ENCODE measurements around the gene MAMDC4.
A peak's percentile ranks its signal among the peaks of the same experiment; 100 is the strongest.

Gene MAMDC4

DNA sequence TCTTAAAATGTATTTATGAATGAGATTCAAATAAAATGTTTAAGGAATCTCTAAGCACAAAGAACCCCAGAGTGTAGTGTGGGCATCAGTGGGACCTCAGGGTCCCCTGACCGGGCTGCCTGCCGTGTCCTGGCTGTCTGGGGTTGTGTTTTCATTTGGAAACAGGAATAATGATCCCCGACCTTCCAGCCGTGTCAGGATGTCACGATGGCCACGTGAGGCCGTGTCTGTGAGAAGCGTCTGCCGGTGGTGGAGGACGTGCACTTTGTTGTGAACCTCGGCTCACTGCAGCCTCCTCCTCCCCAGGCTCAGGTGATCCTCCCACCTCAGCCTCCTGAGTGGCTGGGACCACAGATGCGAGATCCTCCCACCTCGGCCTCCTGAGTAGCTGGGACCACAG is 38.5 kb downstream of the MAMDC4 start:
- no peak for DNase-seq (ENCODE audit: low read depth)

- no peak for DNase-seq (ENCODE audit: low read depth)
These were observed 43.9 kb downstream of the MAMDC4 start for GRCh38 chr9:136896027-136896426.

DNA sequence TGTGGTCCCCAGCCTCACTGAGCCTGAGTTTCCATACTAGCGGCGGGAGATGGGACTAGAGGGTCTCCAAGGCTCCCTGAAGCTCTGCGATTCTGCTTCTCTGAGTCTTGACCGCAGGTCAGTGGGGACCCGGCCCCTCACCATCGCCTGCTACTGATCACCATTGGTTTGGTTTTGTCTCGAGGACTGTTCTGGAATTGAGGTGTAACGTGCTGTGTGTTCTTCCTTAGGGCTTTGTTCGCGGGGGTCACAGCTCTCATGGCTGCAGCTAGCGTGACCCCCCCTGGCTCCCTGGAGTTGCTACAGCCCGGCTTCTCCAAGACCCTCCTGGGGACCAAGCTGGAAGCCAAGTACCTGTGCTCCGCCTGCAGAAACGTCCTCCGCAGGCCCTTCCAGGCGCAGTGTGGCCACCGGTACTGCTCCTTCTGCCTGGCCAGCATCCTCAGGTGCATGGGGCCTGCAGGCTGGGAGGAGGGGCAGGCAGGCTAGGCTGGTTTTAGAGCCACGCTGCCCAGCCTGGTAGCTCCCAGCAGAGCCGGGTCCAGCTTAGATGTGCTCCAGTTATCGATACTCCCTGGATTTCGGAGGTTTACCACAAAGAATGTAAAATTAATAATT is 46.4 kb downstream of the MAMDC4 start:
- DNase-seq (ENCODE audit: low read depth) = no peak

GRCh38 chr9:136899196-136899595 is 47.0 kb downstream of the MAMDC4 start:
- DNase-seq (ENCODE audit: low read depth) = no peak

DNA sequence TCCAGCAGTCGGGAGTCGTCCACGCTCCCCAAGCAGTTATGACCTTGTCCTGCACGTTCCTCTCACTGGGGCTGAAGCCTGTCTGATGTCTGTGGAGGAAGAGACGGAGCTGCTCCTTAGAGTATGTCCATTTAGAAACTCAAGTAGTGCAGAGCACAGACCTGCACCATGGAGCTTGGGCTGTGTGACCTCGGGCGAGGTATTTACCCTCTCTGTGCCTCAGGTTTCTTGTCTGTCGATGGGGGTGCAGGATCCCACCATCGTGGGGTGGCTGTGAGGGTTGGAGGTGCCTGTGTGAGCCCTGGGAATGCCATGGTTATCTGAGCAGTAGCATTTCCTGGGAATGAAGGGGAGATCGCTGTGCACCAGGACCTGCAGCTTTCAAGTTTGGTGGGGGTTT is 48.4 kb downstream of the MAMDC4 start:
- DNase-seq (ENCODE audit: low read depth) = no peak

DNA sequence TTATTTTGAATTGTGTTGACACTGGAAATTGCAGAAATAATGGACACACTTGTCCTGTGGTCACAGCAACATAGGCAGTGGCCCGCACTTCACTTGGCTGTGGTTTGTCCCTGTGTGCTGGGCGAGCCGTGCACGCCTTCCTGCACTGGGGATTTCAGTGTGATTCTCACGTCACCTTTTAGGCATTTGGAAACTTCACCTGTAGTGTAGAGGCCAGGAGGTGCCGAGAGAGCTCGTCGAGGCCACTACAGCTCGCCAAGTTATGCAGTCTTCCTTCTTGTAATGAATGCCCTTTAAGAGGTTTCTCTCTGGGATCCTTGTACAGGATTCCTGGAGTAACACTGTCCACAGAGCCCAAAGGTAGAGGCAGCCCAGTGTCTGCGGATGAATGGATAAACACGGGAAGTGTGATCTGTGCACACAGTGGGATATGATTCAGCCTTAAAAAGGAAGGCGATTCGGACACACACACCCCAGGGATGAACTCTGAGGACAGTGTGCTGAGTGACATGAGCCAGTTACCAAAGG is 48.9 kb downstream of the MAMDC4 start:
- no peak for DNase-seq (ENCODE audit: low read depth)

GRCh38 chr9:136901516-136902258 is 49.5 kb downstream of the MAMDC4 start:
- DNase-seq (ENCODE audit: low read depth) = peak; percentile 28

GRCh38 chr9:136902259-136902821 is 50.2 kb downstream of the MAMDC4 start:
- DNase-seq (ENCODE audit: low read depth) = peak; percentile 60

- DNase-seq (ENCODE audit: low read depth) = no peak
These were observed 51.0 kb downstream of the MAMDC4 start for GRCh38 chr9:136903041-136903554.

DNA sequence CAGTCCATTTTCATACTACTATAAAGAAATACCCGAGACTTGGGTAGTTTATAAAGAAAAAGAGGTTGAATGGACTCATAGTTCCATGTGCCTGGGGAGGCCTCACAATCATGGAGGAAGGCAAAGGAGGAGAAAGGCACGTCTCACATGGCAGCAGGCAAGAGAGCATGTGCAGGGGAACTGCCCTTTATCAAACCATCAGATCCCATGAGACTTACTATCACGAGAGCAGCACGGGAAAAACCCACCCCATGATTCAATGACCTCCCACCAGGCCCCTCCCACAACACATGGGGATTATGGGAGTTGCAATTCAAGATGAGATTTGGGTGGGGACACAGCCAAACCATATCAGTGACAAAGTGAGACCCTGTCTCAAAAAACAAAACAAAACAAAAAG is 54.1 kb downstream of the MAMDC4 start:
- no peak for DNase-seq (ENCODE audit: low read depth)

GRCh38 chr9:136907011-136907914 is 55.1 kb downstream of the MAMDC4 start:
- no peak for DNase-seq (ENCODE audit: low read depth)
